Retinal pigment epithelial cell (primary cell): ENCODE measurements around the gene CELF4.

Experiments used
- DNase-seq: peaks from one replicate; pipeline ENCODE4 v3.0.0-alpha.2; 2010; ENCODE audit warnings: low read depth
- H3K4me3 ChIP-seq: 2 replicates; pipeline ENCODE4 v1.5.1; 2011; ENCODE audit warnings: mild to moderate bottlenecking, low read length, control low read depth, moderate library complexity
- TF ChIP-seq, protein P1 (sequence below): conservative IDR thresholded peaks from 2 replicates; pipeline ENCODE4 v1.5.1; 2011; ENCODE audit warnings: low read depth, low read length, control low read depth, inconsistent platforms

Gene CELF4

GRCh38 chr18:37443325-37444055 is 122.1 kb downstream of the CELF4 start:
- H3K4me3 ChIP-seq, result no peak overlapping the region
- TF ChIP-seq, protein P1, sequence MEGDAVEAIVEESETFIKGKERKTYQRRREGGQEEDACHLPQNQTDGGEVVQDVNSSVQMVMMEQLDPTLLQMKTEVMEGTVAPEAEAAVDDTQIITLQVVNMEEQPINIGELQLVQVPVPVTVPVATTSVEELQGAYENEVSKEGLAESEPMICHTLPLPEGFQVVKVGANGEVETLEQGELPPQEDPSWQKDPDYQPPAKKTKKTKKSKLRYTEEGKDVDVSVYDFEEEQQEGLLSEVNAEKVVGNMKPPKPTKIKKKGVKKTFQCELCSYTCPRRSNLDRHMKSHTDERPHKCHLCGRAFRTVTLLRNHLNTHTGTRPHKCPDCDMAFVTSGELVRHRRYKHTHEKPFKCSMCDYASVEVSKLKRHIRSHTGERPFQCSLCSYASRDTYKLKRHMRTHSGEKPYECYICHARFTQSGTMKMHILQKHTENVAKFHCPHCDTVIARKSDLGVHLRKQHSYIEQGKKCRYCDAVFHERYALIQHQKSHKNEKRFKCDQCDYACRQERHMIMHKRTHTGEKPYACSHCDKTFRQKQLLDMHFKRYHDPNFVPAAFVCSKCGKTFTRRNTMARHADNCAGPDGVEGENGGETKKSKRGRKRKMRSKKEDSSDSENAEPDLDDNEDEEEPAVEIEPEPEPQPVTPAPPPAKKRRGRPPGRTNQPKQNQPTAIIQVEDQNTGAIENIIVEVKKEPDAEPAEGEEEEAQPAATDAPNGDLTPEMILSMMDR, result no peak
- no peak for DNase-seq

DNA sequence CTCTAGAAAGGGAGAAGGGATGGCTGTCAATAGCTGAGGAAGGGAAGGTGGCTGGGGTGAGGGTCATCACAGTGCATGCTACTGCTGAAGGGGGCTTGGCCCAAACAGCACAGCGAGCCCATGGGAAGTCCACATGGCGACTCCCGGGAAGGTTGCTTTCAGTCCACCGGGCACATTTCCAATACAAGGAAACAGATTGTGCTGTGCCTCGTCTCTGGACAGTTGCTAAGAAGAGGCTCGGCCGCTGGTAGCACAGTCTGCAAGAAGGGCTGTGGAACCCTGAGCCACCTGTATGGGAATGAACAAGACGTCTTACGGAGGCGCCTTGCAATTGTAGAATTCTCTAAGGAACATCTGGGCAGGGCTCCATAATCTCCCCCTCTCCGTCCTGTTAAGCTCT is 123.1 kb downstream of the CELF4 start:
- DNase-seq, result no peak
- TF ChIP-seq, protein P1, result no peak
- H3K4me3 ChIP-seq, result no peak overlapping the region

DNA sequence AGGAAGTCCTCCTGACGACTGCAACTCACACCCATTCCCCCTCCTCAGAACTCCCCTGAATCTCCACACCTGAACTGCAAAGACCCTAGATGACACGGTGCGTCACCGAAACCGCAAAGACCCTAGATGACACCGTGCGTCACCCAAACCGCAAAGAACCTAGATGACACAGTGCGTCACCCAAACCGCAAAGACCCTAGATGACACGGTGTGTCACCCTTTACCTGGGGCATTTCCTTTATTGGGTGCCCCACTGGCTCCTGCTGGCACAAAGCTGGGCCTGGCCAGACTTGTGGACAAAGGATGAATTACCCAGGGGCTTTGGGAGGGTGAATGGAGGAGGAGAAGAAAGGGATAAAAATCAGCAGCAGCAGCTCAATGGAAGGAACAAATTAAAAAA is 123.8 kb downstream of the CELF4 start:
- TF ChIP-seq, protein P1, result no peak
- no peak overlapping the region for H3K4me3 ChIP-seq
- DNase-seq, result no peak

- TF ChIP-seq, protein P1, result no peak
- DNase-seq, result no peak
Observed at GRCh38 chr18:37440206-37440605, 125.4 kb downstream of the CELF4 start.

DNA sequence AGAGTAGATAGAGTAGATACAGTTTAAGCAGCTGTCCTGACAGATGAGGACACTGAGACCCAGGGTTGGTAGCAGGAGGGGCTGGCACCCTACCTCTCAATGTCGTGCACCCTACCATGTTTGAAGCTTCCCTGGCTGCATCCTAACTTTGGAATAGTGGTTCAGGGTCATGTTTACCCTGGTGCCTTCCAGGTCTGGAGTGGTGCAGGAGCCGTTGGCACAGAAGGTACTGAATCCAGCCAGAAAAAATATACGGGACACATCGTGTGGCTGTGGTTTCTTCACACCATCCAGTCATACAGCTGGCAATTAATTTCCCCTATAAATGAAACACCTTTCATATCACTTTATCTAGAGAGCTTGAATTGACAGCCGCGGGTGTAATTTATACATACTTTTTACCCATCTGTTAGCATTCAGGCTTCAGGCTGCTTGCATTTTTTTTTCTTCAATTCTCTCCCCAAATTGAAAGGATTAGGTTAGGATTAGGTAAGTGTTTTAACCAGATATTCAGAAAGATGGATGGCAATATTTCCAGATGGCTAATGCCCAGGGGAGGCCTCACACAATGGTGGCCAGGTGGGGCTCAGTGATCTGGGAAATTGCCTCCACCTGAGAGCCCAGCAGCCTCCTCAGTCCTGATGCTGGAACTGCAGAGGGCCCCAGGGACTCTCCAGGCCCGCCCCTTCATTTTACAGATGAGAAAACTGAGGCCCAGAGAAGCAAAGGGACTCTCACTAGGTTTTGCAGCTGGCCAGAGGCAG is 127.0 kb downstream of the CELF4 start:
- TF ChIP-seq, protein P1, result no peak
- DNase-seq, result no peak
- H3K4me3 ChIP-seq, result no peak overlapping the region

More at GRCh38 chr18:37440206-37440605, 125.4 kb downstream of the CELF4 start:
- no peak overlapping the region for H3K4me3 ChIP-seq

DNA sequence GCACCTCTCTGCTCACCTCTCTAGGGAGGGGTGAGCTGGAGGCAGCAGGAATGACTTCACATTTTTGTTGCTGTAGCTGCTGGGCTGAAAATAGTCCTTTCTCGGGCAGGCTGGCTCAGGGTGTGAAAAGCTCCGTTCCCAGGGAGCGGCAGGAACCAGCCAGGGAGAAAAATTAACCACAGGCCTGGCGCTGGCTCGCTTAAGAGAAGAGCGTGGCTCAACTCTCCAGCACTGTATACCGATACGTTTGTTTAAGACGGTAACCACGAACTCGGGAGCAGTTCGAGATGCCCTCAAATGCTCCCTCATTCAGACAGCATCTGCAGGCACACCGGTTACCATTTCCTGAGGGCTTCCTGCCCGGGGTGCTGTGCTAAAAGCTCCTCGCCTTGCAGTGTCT is 129.6 kb downstream of the CELF4 start:
- H3K4me3 ChIP-seq, result no peak overlapping the region

More for the DNA sequence above, 129.6 kb downstream of the CELF4 start:
- TF ChIP-seq, protein P1, result no peak
- DNase-seq, result no peak
